Activated CD8-positive, alpha-beta T cell treated with anti-CD3 and anti-CD28 coated beads for 36 hours (primary cell): ENCODE data around the gene TICAM1. TPM values are rescaled to one million over a fixed set of nuclear protein-coding genes. Genes with fewer than 3 reads are reported as not detected.
"Not testable (repeated sequence)": the region's sequence is repeated elsewhere in the genome, so short reads cannot be mapped to it uniquely, and the experiment has no call there.

Experiments used
- ATAC-seq: fragments of 200-7000 bp; cut with Tn5 transposase; one replicate; pipeline ENCODE4 v1.10.0; 2021; ENCODE audit warnings: mild to moderate bottlenecking, moderate library complexity
- CTCF ChIA-PET: fragments of 350-600 bp; sonication (Branson Sonifier 250); formaldehyde crosslinking; loops from one replicate; lab custom pipeline; 2021; ENCODE audit warnings: antibody characterized with exemption; lab: Charles Lee
- POLR2A ChIA-PET: fragments of 350-600 bp; sonication (Branson Sonifier 250); formaldehyde crosslinking; loops from one replicate; lab custom pipeline; 2021; ENCODE audit warnings: antibody characterized with exemption; lab: Charles Lee
- DNase-seq: peaks from one replicate; pipeline ENCODE4 v3.0.0-alpha.2; 2020
- H3K27ac Mint-ChIP-seq: one replicate; pipeline ENCODE4 v1.8.0; 2021; ENCODE audit warnings: mild to moderate bottlenecking, mixed read lengths
- H3K27me3 Mint-ChIP-seq: one replicate; pipeline ENCODE4 v1.8.0; 2021; ENCODE audit warnings: mixed read lengths
- H3K36me3 Mint-ChIP-seq: one replicate; pipeline ENCODE4 v1.8.0; 2021; ENCODE audit warnings: low read depth, mixed read lengths
- H3K4me1 Mint-ChIP-seq: one replicate; pipeline ENCODE4 v1.8.0; 2021; ENCODE audit warnings: low read depth, mixed read lengths
- H3K4me3 Mint-ChIP-seq: one replicate; pipeline ENCODE4 v1.8.0; 2021; ENCODE audit warnings: mild to moderate bottlenecking, moderate library complexity, mixed read lengths
- H3K9me3 Mint-ChIP-seq: one replicate; pipeline ENCODE4 v1.8.0; 2021; ENCODE audit warnings: mixed read lengths
- CTCF ChIP-seq: fragments of 200-600 bp; IDR thresholded peaks from one replicate; pipeline ENCODE4 v1.8.0; 2022; ENCODE audit warnings: antibody characterized with exemption, mild to moderate bottlenecking
- intact Hi-C: fragments of 100-400 bp; cut with micrococcal nuclease; formaldehyde crosslinking; loops from one replicate; pipeline ENCODE4 v1.10.0; 2022
- total RNA-seq, 2 experiments: library from RNA; stranded (reverse); gene quantifications; one replicate each; pipeline ENCODE4 v1.2.3, GENCODE V29; 2021

Gene TICAM1
- total RNA-seq, 2 experiments from 2014 or later, result 17.4 to 17.5 TPM

GRCh38 chr19:4844348-4845179 lies 13.1 kb upstream of the TICAM1 start:
- DNase-seq (no peak), ATAC-seq (no peak)
- peaks cover 5% of the 10 kb centered on the region for H3K4me1 Mint-ChIP-seq
- H3K36me3 Mint-ChIP-seq, result peaks cover 6% of the 10 kb centered on the region
- ChIA-PET CTCF (interaction anchor here (1.5 to 4.8 kb wide), 2 partner anchors 19 to 35 kb away, joined by 3 to 30 read pairs; no protein-coding TSS in a partner anchor), POLR2A (interaction anchor here (1.0 to 1.3 kb wide), 2 partner anchors 13 to 35 kb away, joined by 3 to 8 read pairs; partner anchors contain the start of gene TICAM1)
- H3K9me3 Mint-ChIP-seq, result no peaks in the 10 kb centered on the region
- no peak overlapping the region for H3K4me3 Mint-ChIP-seq
- no peak for TF ChIP-seq CTCF
- no peak overlapping the region for H3K27ac Mint-ChIP-seq
- no peaks in the 10 kb centered on the region for H3K27me3 Mint-ChIP-seq
- intact Hi-C loops, result no loop called here

- no peak for DNase-seq
- no peak for ATAC-seq
- TF ChIP-seq CTCF, result no peak
- H3K4me3 Mint-ChIP-seq, result no peak overlapping the region
- POLR2A ChIA-PET, result interaction anchor here (1.3 kb wide), 1 partner anchor 12 kb away, joined by 8 read pairs; the partner anchor contains the start of gene TICAM1
- CTCF ChIA-PET, result interaction anchor here (0.9 to 4.8 kb wide), 3 partner anchors 8 to 34 kb away, joined by 3 to 30 read pairs (median 3); no protein-coding TSS in a partner anchor
- intact Hi-C loops, result no loop called here
- H3K4me1 Mint-ChIP-seq, result peaks cover 5% of the 10 kb centered on the region
- no peaks in the 10 kb centered on the region for H3K9me3 Mint-ChIP-seq
- no peaks in the 10 kb centered on the region for H3K27me3 Mint-ChIP-seq
- H3K27ac Mint-ChIP-seq, result no peak overlapping the region
- H3K36me3 Mint-ChIP-seq, result peaks cover 6% of the 10 kb centered on the region
Measured at GRCh38 chr19:4843647-4843965, 12.1 kb upstream of the TICAM1 start.

- Mint-ChIP-seq H3K4me1 (peaks cover 8% of the 10 kb centered on the region), H3K9me3 (no peaks in the 10 kb centered on the region), H3K4me3 (no peak overlapping the region), H3K36me3 (peaks cover 3% of the 10 kb centered on the region), H3K27ac (no peak overlapping the region), H3K27me3 (no peaks in the 10 kb centered on the region)
- no peak for DNase-seq
- intact Hi-C loops, result no loop called here
- no peak for TF ChIP-seq CTCF
- CTCF ChIA-PET, result interaction anchor here (1.5 to 1.9 kb wide), 2 partner anchors 25 to 30 kb away, joined by 3 to 10 read pairs; no protein-coding TSS in a partner anchor
- no peak for ATAC-seq
- POLR2A ChIA-PET, result interaction anchor here (1.4 to 1.6 kb wide), 2 partner anchors 8 to 16 kb away, joined by 3 read pairs; partner anchors contain the start of gene TICAM1
Measured at GRCh38 chr19:4839192-4839591, 7.7 kb upstream of the TICAM1 start.

- CTCF ChIA-PET, result no interaction called here
- H3K27ac Mint-ChIP-seq, result peak overlapping the region; percentile 52
- POLR2A ChIA-PET, result no interaction called here
Measured at GRCh38 chr19:4832776-4833175, 1.3 kb upstream of the TICAM1 start.

GRCh38 chr19:4831979-4832340 lies 448 bp upstream of the TICAM1 start:
- Mint-ChIP-seq H3K4me1 (peaks cover 20% of the 10 kb centered on the region), H3K4me3 (peak overlapping the region; percentile 88), H3K27ac (peak overlapping the region; percentile 85), H3K36me3 (peaks cover 12% of the 10 kb centered on the region)
- H3K9me3 Mint-ChIP-seq, ATAC-seq, intact Hi-C loops, H3K27me3 Mint-ChIP-seq, DNase-seq: not testable (repeated sequence)
- ChIA-PET POLR2A (interaction anchor here (2.0 kb wide), 1 partner anchor 12 kb away, joined by 8 read pairs; no protein-coding TSS in a partner anchor), CTCF (interaction anchor here (1.5 to 2.4 kb wide), 5 partner anchors 9 to 199 kb away, joined by 4 to 8 read pairs (median 5); no protein-coding TSS in a partner anchor)

More at GRCh38 chr19:4832776-4833175, 1.3 kb upstream of the TICAM1 start:
- Mint-ChIP-seq H3K9me3 (no peaks in the 10 kb centered on the region), H3K36me3 (peaks cover 12% of the 10 kb centered on the region), H3K4me1 (peaks cover 22% of the 10 kb centered on the region), H3K27me3 (no peaks in the 10 kb centered on the region), H3K4me3 (peak overlapping the region; percentile 55)
- ATAC-seq, result no peak
- DNase-seq, result no peak
- intact Hi-C loops, result no loop called here
- no peak for TF ChIP-seq CTCF
